GM12878 (cell line): ENCODE results near the gene JDP2. TPM values are rescaled to one million over a fixed set of nuclear protein-coding genes. Genes with fewer than 3 reads are reported as not detected.
A peak's percentile ranks its signal among the peaks of the same experiment; 100 is the strongest.

Source experiments
- CBX5 ChIP-seq: sonication (generic); IDR thresholded peaks from 2 replicates; pipeline ENCODE4 v1.6.1; 2016; ENCODE audit warnings: low read depth, moderate library complexity, mild to moderate bottlenecking, inconsistent platforms
- EZH2 ChIP-seq: IDR thresholded peaks from 2 replicates; pipeline ENCODE4 v1.6.1; 2012; ENCODE audit warnings: low read depth, mild to moderate bottlenecking, control low read depth, inconsistent platforms, low read length, borderline replicate concordance; ENCODE audit not compliant: control insufficient read depth
- HSF1 ChIP-seq: fragments of 150-350 bp; IDR thresholded peaks from 2 replicates; pipeline ENCODE4 v1.6.1; 2014; ENCODE audit warnings: mild to moderate bottlenecking, low read depth, low read length
- KLF5 ChIP-seq: fragments of 450-650 bp; IDR thresholded peaks from 2 replicates; pipeline ENCODE4 v1.6.1; 2014; ENCODE audit warnings: mild to moderate bottlenecking; ENCODE audit not compliant: partially characterized antibody
- NRF1 ChIP-seq: conservative IDR thresholded peaks from 2 replicates; pipeline ENCODE4 v1.6.1; 2011; ENCODE audit warnings: mild to moderate bottlenecking, low read depth, low read length, improper control_type of control experiment
- PBX3 ChIP-seq: IDR thresholded peaks from 2 replicates; pipeline ENCODE4 v1.6.1; 2011; ENCODE audit warnings: mild to moderate bottlenecking, low read depth, low read length, moderate library complexity; ENCODE audit not compliant: insufficient replicate concordance
- PKNOX1 ChIP-seq: fragments of 450-650 bp; IDR thresholded peaks from 2 replicates; pipeline ENCODE4 v1.6.1; 2016; ENCODE audit warnings: mild to moderate bottlenecking
- RAD21 ChIP-seq: IDR thresholded peaks from 2 replicates; pipeline ENCODE4 v1.6.1; 2011; ENCODE audit warnings: mild to moderate bottlenecking, low read depth, low read length, moderate library complexity; ENCODE audit not compliant: insufficient read depth
- SRF ChIP-seq, 2 experiments: IDR thresholded peaks; 2 replicates each; pipeline ENCODE4 v1.6.1; 2011; ENCODE audit warnings: low read depth in 2 of 2, low read length in 2 of 2, mild to moderate bottlenecking in 1 of 2, moderate library complexity in 1 of 2
- TCF12 ChIP-seq: IDR thresholded peaks from 2 replicates; pipeline ENCODE4 v1.6.1; 2011; ENCODE audit warnings: low read depth, mild to moderate bottlenecking, low read length
- ZBTB11 ChIP-seq: fragments of 450-650 bp; formaldehyde crosslinking; IDR thresholded peaks from 2 replicates; pipeline ENCODE4 v1.5.0; 2022; ENCODE audit warnings: mild to moderate bottlenecking, missing genetic modification characterization
- ZBTB4 ChIP-seq: fragments of 450-650 bp; formaldehyde crosslinking; IDR thresholded peaks from 2 replicates; pipeline ENCODE4 v1.4.0; 2022; ENCODE audit warnings: mild to moderate bottlenecking, moderate library complexity
- polyA plus RNA-seq, 11 experiments: library from polyadenylated mRNA; depleted of rRNA in 4 of 11; unstranded in 6 of 11; stranded (reverse) in 5 of 11; fragments of >200 nt; fragmentation: Nextera tagmentation in 4 of 11; fragmentation: Illumina TruSeq in 1 of 11; extraction: Ambion mirVana in 4 of 11; extraction: Trizol in 1 of 11; gene quantifications; 1 replicate in 1 of 11; 2 replicates in 10 of 11; pipeline versions ENCODE4 v1.2.1 to v1.2.3, GENCODE V29; 2011 to 2016; ENCODE audit warnings: inconsistent platforms in 2 of 11, missing spikeins in 2 of 11, low read depth in 1 of 11
- total RNA-seq, 4 experiments: library from RNA; depleted of rRNA in 3 of 4; stranded (reverse); fragments of >200 nt in 3 of 4; fragmentation: Illumina TruSeq in 1 of 4; extraction: Trizol in 1 of 4; gene quantifications; 2 replicates each; pipeline versions ENCODE4 v1.2.1 to v1.2.3, GENCODE V29; 2013 to 2021

JDP2 gene
- total and polyA plus RNA-seq, 10 of the 15 experiments (the other 5 are each of a cell fraction or from before 2014, with no cell fraction given), result 0.71 to 21.3 (median 11.2) TPM

- TF ChIP-seq ZBTB11 (CRISPR knock-in tag) (no peak), RAD21 (no peak), HSF1 (no peak), PBX3 (no peak), KLF5 (no peak), EZH2 (no peak), ZBTB4 (CRISPR knock-in tag) (no peak), PKNOX1 (no peak), TCF12 (peak; percentile 66; the same call in 1 of the 2 replicates), CBX5 (0 out of 2 replicates have a peak, but pooled peaks have one; percentile 14), NRF1 (no peak), SRF (IDR thresholded peaks at IDR 0.05; ENCODE audit: low read depth in 2 of 2, low read length in 2 of 2) (0 out of 4 replicates have a peak, but pooled peaks of 1 of the 2 experiments have one; percentile 24)
Observed at GRCh38 chr14:75514673-75515628, 87.1 kb downstream of the JDP2 start (continued).
